DLD1 (cell line): ENCODE data around the gene ANTXRL.
"Not testable (repeated sequence)": the region's sequence is repeated elsewhere in the genome, so short reads cannot be mapped to it uniquely, and the experiment has no call there.

ENCODE experiments used
- in situ Hi-C: cut with HindIII; loops from 2 replicates; pipeline ENCODE4 v1.10.0; 2017; ENCODE audit warnings: low sequenced_read_pairs

Gene ANTXRL

DNA sequence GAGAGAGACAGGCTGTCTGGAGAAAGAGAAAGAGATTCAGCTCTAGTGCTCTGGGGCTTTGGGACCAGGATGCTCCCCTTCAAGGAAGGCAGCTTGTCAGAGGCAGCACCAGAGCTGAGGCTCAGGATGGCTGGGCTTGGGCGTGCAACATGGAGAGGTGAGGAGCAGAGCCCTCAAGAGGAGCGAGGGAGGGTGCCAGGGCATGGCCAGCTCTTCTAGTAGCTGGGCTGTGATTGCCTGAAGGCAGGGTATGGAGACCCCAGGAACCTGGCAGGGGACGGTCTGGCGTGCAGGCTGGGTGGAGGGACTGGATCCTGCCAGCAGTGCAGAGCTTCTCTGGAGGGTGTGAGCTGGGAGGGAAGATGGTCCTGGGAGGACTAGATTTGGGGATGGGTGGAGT, 40.2 kb downstream of the ANTXRL start:
- in situ Hi-C loops, result loop anchor here (10.0 kb wide), 1 partner anchor 92 kb away; no protein-coding TSS in a partner anchor

DNA sequence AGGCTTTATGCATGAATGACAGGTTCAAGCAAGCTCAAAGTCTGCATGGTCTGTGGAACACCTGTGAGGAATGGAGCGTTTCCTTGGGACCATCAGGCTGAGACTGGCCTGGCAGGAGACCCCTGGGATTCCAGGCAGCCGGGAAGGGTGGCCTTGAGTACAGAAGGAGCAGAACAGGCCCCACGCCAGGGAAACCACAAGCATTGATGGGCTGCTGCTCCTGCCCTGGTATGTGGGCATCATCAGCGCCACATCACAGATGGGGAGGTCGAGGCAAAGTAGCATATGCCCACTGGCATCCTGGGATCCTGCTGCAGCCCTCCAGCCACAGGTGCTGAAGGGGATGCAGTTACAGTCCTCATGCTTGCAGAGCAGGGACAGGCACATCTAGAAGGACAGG, 40.9 kb downstream of the ANTXRL start:
- in situ Hi-C loops, result loop anchor here (10.0 kb wide), 1 partner anchor 93 kb away; no protein-coding TSS in a partner anchor

DNA sequence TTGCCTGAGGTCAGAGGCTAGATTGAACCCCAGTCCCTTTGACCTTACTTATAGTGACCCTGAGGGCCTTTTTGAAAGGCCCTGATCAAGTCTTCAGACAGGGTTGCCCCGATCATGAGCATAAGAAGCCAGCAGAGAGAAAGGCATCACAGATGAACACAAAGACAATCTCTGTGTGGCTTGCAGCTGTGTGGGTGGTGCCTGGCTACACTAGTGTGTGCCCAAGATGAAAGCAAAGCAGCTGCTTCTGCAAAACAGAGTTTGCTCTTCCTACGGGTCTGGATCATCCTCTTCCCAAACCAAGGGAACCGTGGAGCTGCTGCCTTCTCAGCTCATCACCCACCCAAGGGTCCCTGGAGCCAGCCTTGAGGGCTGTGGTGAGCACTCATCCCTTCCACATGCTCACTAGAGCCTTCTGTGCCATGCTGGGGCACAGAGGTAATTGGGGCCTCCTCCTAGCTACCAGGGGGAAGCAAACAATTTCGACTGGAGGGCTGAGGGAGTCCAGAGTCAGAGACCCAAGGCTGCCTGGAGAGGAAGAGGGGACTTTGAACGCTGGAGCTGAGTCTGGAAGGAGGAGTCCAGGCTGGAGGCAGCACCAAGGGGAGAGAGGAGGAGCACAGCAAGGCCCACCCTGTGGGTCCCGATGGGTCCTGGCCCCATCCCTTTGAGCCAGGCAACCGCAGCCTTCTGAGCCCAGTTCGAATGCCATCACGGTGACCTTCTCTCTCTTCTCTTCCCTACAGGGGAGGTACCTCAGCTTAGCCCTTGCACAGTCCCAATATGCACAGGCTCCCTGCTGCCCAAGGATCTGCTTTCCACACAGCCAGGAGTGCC, 42.3 kb downstream of the ANTXRL start:
- in situ Hi-C loops, result loop anchor here (10.0 kb wide), 1 partner anchor 94 kb away; no protein-coding TSS in a partner anchor

DNA sequence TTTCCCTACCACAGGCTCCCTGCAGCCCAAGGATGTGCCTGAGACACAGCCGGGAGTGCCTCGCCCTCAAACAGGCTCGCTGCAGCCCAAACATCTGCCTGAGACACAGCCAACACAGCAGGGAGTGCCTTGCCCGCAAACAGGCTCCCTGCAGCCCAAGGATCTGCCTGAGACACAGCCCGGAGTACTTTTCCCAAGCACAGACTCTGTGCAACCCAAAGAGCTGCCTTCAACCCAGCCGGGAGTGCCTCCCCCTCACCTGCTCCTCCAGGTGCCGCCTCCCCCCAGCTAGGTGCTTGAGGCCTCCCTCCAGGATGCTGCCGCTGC, 42.9 kb downstream of the ANTXRL start:
- in situ Hi-C loops, result loop anchor here (10.0 kb wide), 1 partner anchor 95 kb away; no protein-coding TSS in a partner anchor

DNA sequence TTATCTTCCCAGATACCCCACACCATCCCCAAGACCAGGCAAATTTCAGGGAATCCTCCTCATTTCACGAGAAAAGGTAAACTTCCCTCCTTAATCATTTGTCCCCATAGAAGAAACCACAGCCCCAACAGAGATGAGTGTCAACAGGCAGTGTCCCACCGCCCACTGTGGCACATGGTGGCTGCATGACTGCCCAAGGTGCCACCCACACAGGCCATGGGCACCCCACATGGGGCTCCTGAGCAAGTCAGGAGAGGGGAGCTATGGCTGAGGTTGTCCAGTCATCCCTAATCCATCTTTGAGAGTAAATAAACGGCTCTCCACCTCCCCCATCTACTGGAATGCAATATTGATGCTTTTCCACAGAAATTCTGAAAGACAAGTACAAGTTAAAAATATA, 44.1 kb downstream of the ANTXRL start:
- in situ Hi-C loops, result no loop called here

DNA sequence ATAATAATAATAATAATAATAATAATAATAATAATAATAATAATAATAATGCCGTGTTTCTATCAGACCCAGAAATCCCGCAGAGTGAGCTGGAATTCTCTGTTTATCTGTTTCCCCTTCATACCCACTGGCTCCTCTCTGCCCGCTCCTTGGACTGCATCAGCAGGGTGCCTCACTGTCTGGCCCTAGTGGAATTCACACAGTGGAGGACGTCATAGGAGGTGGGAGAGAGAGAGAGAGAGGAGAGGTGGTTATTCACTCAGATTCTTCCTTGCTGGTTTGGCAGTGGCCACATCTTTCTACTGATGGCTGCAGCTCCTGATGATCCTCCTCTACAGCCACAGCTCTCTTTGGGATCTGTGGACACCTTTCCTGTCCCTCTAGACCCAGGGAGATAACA, 78.7 kb downstream of the ANTXRL start:
- in situ Hi-C loops, result not testable (repeated sequence)

DNA sequence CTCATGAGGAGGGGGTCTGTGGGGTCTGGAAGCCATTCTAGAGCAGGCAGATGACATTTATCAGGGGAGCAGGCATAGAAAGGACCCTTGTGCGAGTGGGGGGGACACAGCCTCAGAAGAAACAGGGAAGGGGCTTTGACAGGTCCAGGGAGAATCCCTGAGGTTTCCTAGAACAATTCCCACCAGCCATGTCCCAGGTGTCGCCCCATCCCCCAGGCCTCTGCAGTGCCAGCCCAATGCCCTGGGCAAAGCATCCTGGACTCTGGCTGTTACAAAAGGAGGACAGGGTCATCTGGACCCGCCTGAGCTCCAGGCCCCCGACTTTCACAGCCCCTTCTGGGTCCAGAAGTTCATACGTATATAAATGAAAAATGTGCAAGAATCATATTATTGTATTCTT, 80.4 kb downstream of the ANTXRL start:
- in situ Hi-C loops, result not testable (repeated sequence)

DNA sequence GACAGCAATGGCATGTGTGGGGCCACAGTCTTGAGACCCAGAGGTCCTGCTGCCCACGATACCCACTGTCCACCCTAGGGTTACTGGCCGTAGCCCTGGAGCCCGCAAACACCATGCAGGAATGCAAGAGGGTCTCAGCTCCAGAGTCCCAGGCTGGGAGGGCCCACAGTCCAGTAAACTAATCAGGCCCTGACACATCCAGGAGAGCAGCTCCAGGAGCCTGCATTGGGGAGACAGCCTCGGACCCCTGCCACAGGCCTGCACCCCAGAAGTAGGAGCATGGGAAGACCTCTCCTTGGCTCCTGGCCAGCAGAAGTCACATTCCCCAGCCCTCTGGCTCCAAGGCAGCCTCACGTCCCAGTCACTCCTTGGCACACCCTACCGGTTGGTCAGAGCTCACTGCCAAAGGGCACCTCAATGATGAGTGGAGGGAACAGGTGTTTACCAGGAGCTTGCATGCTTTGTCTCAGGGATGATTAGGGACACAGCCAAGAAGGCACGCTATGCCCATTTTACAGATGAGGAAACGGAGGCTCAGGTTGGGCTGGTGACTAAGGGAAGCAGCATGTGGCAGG, 81.0 kb downstream of the ANTXRL start:
- in situ Hi-C loops, result not testable (repeated sequence)

DNA sequence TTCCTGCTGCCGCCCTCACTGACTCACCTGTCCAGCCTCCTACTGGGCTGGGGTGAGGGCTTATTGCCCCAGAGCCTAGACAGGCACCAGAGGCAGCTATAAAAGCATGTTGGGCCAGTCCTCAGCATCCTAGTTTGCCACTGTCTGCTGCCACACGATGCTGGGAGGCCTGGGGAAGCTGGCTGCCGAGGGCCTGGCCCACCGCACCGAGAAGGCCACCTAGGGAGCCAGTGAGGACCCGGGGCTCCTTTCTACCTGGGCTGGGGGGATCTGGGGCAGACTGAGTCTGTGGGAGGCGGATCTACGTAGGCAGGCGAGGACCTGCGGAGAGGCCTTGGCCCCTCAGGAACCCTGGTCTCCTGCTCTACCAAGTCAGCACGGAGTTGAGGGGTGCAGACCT, 82.2 kb downstream of the ANTXRL start:
- in situ Hi-C loops, result not testable (repeated sequence)

DNA sequence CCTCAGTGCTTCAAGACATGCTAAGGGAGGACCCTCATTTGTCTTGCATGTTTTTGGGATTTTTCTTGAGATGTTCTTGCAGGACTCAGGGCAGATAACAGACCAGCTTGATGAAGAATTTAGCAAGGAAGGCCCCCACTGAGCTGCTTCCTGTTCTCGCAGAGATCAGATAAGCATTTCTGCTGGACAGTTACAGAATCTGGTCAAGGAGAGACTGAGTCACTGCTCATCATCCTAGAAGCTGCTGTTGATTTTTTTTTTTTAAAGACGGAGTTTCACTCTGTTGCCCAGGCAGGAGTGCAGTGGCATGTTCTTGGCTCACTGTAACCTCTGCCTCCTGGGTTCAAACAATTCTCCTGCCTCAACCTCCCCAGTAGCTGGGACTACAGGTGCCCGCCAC, 87.6 kb downstream of the ANTXRL start:
- in situ Hi-C loops, result not testable (repeated sequence)

DNA sequence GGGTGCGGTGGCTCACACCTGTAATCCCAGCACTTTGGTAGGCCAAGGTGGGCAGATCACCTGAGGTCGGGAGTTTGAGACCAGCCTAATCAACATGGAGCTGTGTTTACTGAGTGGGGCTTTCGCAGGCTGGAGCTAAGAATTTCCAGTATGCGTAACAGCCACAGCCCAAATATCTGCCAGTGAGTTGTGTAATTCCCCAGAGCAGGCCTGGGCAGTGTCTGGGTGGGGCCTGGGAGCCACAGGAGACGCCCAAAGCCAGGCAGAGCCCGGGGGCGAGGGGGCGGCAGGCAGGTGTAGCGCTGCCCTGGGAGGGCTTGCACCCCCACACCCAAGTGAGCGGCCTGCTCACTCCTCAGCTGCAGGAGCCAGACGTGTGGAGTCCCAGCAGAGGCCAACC, 88.6 kb downstream of the ANTXRL start, which contains the start of gene ANXA8L1:
ANXA8L1 (plus strand) TSS at position 371 of the 400 bp plus-strand sequence. CDS start 76 bp downstream, outside the sequence.
- in situ Hi-C loops, result not testable (repeated sequence)

DNA sequence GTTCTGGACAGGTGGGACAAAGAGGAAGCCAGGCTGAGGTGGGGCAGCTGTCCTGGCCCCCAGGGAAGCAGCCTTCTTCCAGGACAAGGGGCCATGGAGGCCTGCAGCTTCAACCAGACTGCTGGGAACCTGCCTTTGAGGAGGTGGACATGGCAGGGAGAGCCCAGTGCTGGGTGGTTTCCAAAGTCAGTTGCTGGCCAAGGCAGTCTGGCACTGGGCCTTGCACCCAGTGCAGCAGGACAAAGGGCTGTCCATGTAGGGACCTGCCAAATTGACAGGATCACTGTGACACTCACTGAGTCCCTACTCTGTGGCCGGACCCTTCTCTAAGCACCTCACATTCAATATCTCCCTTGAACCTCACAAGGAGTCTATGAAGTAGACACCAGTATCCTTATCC, 90.2 kb downstream of the ANTXRL start:
- in situ Hi-C loops, result not testable (repeated sequence)

DNA sequence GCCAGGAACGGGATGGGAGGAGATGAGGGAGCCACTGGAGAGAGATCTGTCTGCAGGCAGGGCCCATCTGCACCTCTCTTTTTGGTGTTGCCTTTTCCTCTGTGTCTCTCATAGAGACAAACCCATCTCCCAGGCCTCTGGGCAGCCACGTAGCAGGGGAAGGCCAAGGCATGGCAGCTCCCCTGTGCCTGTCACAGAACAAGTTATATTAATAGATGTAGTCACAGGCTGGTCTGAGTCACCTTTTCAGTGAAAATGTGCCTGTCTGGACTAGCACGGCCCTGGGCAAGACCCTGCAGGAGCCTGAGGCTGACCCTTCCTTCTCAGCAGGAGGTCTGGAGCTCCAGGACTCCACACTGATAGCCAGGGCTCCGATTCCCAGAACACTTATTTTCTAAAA, 90.9 kb downstream of the ANTXRL start:
- in situ Hi-C loops, result not testable (repeated sequence)

DNA sequence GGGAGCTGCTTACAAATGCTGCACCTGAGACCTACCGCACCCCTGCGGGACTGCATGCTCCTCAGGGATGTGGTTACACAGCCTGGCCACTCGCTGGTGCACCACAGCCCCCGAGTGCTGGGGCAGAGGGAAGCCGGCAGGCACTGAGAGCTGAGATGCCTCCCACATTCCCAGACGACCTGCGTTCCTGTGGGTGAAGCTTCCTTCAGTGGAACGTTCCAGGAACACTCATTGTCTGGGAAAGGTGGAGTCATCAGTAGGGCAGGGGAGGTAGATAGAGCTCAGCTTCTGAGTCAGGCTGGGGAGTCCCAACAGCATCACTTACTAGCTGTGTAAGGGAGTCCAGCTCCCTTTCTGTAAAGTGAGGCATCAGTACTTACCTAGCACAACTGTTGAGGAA, 91.3 kb downstream of the ANTXRL start:
- in situ Hi-C loops, result not testable (repeated sequence)

DNA sequence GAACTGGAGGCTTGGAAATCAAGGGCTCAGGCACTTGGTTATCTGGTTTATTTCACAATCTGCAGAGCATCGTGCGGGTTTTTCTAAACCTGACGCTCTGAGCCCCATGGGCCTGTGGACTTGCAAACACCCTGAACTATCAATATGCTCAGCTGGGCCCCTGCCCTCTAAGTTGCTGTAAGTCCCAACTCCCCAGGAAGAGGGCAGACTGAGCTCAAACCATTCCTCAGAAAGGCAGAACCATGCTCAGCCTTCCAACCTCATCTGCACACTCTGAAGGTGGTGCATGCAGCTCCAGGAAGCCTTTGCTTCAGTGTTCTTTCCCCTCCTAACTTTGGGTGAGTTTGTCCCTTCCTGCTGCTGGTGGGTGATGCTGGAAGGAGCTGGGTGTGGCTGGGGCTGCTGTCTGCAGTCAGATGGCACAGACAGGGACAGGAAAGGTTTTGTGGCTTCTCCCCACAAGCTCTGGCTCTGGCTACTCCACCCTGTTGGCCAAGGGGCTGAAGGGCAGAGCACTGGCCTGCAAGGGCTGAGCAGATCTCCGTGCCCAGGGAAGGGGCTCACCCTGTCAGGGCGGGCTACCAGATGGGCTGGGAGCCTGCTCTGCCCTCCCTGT, 92.5 kb downstream of the ANTXRL start:
- in situ Hi-C loops, result not testable (repeated sequence)
